Body of pancreas (tissue), 4 donors: ENCODE data around the gene POGK. TPM values are rescaled to one million over a fixed set of nuclear protein-coding genes. Genes with fewer than 3 reads are reported as not detected.
"Not testable (repeated sequence)": the region's sequence is repeated elsewhere in the genome, so short reads cannot be mapped to it uniquely, and the experiment has no call there.

Source experiments
- ATAC-seq: fragments of 150-250 bp; one replicate; pipeline ENCODE4 v1.9.1; 2016
- DNase-seq, 4 donors: peaks; one replicate each; pipeline ENCODE4 v3.0.0-alpha.2; 2019
- H3K27ac ChIP-seq, 4 donors: fragments of 200-600 bp; sonication (generic); 1 replicate in 3 of 4; 2 replicates in 1 of 4; pipeline versions ENCODE4 v1.5.1 to v1.6.1; 2016 to 2019; ENCODE audit warnings: mild to moderate bottlenecking in 1 of 4, mixed read lengths in 1 of 4, moderate library complexity in 1 of 4
- H3K27me3 ChIP-seq, 2 donors: fragments of 200-600 bp; sonication (generic); one replicate each; pipeline ENCODE4 v1.6.0; 2016; ENCODE audit warnings: mild to moderate bottlenecking in 1 of 2
- H3K36me3 ChIP-seq, 2 donors: fragments of 200-600 bp; sonication (generic); replicated peaks in 1 of 2; 2 replicates each; pipeline ENCODE4 v1.5.1; 2016; ENCODE audit warnings: low read depth in 2 of 2; ENCODE audit not compliant: insufficient read depth in 1 of 2
- H3K4me1 ChIP-seq: fragments of 200-600 bp; sonication (generic); one replicate; pipeline ENCODE4 v1.6.0; 2016
- H3K4me3 ChIP-seq, 2 donors: fragments of 200-600 bp; sonication (generic); 1 replicate in 1 of 2; 2 replicates in 1 of 2; pipeline ENCODE4 v1.5.1; 2016 to 2019
- H3K9me3 ChIP-seq, 3 donors: fragments of 200-600 bp; sonication (generic); 1 replicate in 2 of 3; 2 replicates in 1 of 3; pipeline ENCODE4 v1.5.1; 2016
- POLR2A ChIP-seq, 3 donors: fragments of 450-650 bp; IDR thresholded peaks; one replicate each; pipeline ENCODE4 v1.6.1; 2016; ENCODE audit warnings: antibody characterized with exemption in 3 of 3, mild to moderate bottlenecking in 2 of 3
- WGBS, 2 donors: methylation state at CpG; one replicate each; pipeline ENCODE4 v1.1.5; 2017; 5-methylcytosine and 5-hydroxymethylcytosine counted together
- intact Hi-C: fragments of 100-400 bp; cut with DNase I; formaldehyde crosslinking; loops from one replicate; pipeline ENCODE4 v1.15.1; 2023
- total RNA-seq, 2 donors: library from RNA; depleted of rRNA; stranded (reverse); fragments of >200 nt; gene quantifications; one replicate each; pipeline ENCODE4 v1.1.0, GENCODE V29; 2016
- TF ChIP-seq, protein P1 (sequence below), 7 experiments: fragments of 450-650 bp in 4 of 7; fragments of 200-600 bp in 3 of 7; sonication (generic) in 3 of 7; IDR thresholded peaks; one replicate each; pipeline ENCODE4 v1.5.1; 2016 to 2019; ENCODE audit warnings: antibody characterized with exemption in 7 of 7

Gene POGK
- total RNA-seq, 2 donors from 2014 or later, result 13.8 to 15.3 TPM

DNA sequence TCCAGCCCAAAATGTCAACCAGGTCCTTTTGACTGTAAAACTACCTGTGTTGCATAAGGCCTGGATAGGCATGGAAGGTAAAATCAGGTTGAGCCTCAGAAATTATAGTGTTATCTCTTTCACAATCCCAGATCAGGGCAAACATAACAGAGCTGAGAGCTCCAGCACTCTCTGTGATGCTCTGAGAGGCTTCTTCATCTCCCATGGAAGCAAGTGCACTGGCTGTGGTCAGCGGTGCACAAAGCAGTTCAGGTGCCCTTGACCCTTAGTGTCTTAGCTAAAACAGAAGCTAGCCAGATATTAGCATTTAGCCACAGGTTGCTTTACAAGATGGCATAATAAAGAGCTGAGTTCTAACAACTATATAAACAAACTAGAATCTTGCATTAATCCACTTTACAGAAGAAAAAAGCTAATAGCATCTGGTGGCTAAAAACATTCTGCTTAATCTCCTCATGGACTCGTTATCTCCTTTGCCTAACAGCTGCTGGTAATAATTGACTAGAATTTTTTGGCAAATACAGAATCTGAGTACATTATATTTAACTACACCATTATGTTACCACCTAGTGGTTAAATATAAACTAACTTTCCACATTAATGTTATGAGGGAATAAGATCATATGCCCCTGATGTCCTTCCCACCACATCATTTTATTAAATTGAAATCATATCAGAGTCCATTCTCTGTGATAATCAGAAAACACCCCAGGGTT lies 25.6 kb upstream of the POGK start:
- ATAC-seq (peak; percentile 82), DNase-seq (peak in 1 of 4 donors; percentile 12)
- Histone ChIP-seq H3K9me3 (no peaks in the 10 kb centered on the region), H3K27me3 (no peaks in the 10 kb centered on the region), H3K4me1 (peaks cover 21% of the 10 kb centered on the region), H3K36me3 (no peaks in the 10 kb centered on the region), H3K27ac (peak overlapping the region in 2 of 4 donors; percentile 27 to 31), H3K4me3 (no peak overlapping the region)
- intact Hi-C loops, result no loop called here
- TF ChIP-seq, protein P1, sequence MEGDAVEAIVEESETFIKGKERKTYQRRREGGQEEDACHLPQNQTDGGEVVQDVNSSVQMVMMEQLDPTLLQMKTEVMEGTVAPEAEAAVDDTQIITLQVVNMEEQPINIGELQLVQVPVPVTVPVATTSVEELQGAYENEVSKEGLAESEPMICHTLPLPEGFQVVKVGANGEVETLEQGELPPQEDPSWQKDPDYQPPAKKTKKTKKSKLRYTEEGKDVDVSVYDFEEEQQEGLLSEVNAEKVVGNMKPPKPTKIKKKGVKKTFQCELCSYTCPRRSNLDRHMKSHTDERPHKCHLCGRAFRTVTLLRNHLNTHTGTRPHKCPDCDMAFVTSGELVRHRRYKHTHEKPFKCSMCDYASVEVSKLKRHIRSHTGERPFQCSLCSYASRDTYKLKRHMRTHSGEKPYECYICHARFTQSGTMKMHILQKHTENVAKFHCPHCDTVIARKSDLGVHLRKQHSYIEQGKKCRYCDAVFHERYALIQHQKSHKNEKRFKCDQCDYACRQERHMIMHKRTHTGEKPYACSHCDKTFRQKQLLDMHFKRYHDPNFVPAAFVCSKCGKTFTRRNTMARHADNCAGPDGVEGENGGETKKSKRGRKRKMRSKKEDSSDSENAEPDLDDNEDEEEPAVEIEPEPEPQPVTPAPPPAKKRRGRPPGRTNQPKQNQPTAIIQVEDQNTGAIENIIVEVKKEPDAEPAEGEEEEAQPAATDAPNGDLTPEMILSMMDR (IDR thresholded peaks at IDR 0.05), result peak in 5 of 7 experiments; percentile 12 to 53 (median 37)
- no peak for TF ChIP-seq POLR2A (IDR thresholded peaks at IDR 0.05)
- 7 to 13% methylated on average over 2 of the region's 2 CpGs for WGBS, 2 donors

DNA sequence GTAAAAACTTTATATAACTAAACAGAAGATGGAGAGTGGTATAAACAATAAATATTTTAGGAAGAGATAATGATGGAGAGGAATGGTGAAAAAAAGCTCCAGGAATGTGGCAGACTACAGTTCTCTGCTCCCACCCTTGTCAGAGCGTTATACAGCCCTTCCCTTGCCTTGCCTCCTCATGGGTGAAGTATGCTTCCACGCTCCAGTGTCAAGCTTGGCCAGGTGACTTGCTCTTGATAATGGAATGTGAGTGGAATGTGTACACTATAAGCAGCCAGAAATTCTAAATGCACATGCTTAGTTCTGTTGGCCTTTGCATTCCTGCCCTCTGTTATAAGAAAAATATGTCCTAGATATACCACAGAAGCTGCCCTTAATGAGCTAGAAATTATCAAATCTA lies 24.7 kb upstream of the POGK start:
- Histone ChIP-seq H3K27me3 (no peaks in the 10 kb centered on the region), H3K27ac (peak overlapping the region in 2 of 4 donors; percentile 2 to 31), H3K4me3 (no peak overlapping the region), H3K36me3 (no peaks in the 10 kb centered on the region), H3K9me3 (no peaks in the 10 kb centered on the region), H3K4me1 (peaks cover 21% of the 10 kb centered on the region)
- ATAC-seq (peak; percentile 80), DNase-seq (peak in 3 of 4 donors; percentile 24 to 35 (median 25))
- WGBS, 2 donors, result 6 to 15% methylated on average over 2 of the region's 2 CpGs
- intact Hi-C loops, result no loop called here
- TF ChIP-seq, protein P1 (IDR thresholded peaks at IDR 0.05), result no peak
- TF ChIP-seq POLR2A (IDR thresholded peaks at IDR 0.05), result no peak

DNA sequence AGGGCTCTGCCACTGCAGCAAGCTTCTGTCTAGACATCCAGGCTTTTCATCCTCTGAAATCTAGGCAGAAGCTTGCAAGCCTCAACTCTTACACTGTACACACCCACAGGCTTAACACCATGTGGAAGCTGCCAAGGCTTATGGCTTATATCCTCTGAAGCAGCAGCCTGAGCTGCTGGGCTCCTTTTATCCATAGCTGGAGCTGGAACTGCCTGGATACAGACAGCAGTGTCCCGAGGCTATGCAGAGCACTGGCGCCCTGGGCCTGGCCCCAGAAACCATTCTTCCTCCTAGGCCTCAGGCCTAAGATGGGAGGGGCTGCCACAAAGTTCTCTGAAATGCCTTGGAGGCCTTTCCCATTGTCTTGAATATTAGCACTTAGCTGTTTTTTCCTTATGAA lies 19.3 kb upstream of the POGK start:
- 87 to 89% methylated on average over 2 of the region's 2 CpGs for WGBS, 2 donors
- H3K27me3 ChIP-seq, result no peaks in the 10 kb centered on the region
- no peak overlapping the region for H3K27ac ChIP-seq
- no peak for TF ChIP-seq POLR2A (IDR thresholded peaks at IDR 0.05)
- TF ChIP-seq, protein P1 (IDR thresholded peaks at IDR 0.05), result no peak
- no peak for ATAC-seq
- no peaks in the 10 kb centered on the region for H3K9me3 ChIP-seq
- H3K36me3 ChIP-seq, result no peaks in the 10 kb centered on the region
- peaks cover under 1% of the 10 kb centered on the region for H3K4me1 ChIP-seq
- no peak for DNase-seq
- H3K4me3 ChIP-seq, result no peak overlapping the region
- intact Hi-C loops, result no loop called here

DNA sequence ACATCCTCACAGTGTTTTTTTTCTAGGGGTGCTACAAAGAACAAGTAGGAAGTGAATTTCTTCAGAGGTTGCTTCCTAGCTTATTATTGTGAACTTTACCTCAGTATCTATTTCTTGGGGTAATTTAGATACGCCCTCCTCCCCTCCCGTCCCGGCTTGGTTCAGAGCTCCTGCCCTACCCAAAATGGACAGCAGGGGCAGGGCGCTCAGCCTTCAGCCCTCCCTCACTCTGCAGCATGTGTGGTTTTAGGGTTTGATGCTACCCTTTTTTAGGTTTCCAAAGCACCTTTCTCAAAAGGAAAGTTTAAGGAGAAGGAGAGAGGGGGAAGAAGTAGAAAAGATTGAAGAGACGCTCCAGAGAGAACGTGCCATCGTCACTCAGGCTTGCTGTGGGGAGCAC lies 16.9 kb upstream of the POGK start:
- ATAC-seq (no peak), DNase-seq (no peak)
- no peaks in the 10 kb centered on the region for H3K4me1 ChIP-seq
- H3K9me3 ChIP-seq, result no peaks in the 10 kb centered on the region
- no peaks in the 10 kb centered on the region for H3K36me3 ChIP-seq
- 68 to 69% methylated on average over 7 of the region's 7 CpGs for WGBS, 2 donors
- intact Hi-C loops, result no loop called here
- H3K27ac ChIP-seq, result no peak overlapping the region
- no peak overlapping the region for H3K4me3 ChIP-seq
- no peaks in the 10 kb centered on the region for H3K27me3 ChIP-seq
- TF ChIP-seq, protein P1 (IDR thresholded peaks at IDR 0.05), result no peak
- TF ChIP-seq POLR2A (IDR thresholded peaks at IDR 0.05), result no peak

DNA sequence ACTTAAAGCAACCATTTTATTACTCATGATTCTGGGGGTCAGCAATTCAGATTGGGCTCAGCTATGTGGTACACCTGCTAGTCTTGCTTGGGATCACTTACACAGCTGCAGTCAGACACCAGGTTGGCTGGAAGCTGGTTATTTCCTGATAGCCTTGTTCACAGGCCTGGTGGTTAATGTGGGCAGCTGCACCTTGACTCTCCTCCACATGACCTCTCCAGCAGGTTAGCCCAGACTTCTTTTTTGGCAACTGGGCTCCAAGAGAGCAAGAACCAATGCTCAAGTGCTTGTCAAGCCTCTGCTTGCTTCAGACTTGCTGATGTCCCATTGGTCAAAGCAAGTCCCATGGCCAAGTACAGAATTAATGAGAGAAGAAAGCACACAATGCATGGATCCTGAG lies 11.8 kb upstream of the POGK start:
- DNase-seq (no peak), ATAC-seq (no peak)
- intact Hi-C loops, result no loop called here
- Histone ChIP-seq H3K9me3 (no peaks in the 10 kb centered on the region), H3K4me1 (no peaks in the 10 kb centered on the region), H3K36me3 (no peaks in the 10 kb centered on the region), H3K27me3 (no peaks in the 10 kb centered on the region), H3K27ac (no peak overlapping the region), H3K4me3 (no peak overlapping the region)
- TF ChIP-seq, protein P1 (IDR thresholded peaks at IDR 0.05), result no peak
- TF ChIP-seq POLR2A (IDR thresholded peaks at IDR 0.05), result no peak

DNA sequence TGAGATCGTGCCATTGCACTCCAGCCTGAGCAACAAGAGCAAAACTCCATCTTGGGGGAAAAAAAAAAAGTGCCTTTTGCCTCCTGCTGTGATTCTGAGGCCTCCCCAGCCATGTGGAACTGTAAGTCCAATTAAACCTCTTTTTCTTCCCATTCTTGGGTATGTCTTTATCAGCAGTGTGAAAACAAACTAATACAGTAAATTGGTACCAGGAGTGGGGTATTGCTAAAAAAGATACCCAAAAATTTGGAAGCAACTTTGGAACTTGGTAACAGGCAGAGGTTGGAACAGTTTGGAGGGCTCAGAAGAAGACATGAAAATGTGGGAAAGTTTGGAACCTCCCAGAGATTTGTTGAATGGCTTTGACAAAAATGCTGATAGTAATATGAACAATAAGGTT lies 9.5 kb upstream of the POGK start:
- H3K27ac ChIP-seq, H3K4me1 ChIP-seq, H3K9me3 ChIP-seq, DNase-seq, H3K27me3 ChIP-seq, H3K4me3 ChIP-seq, H3K36me3 ChIP-seq, intact Hi-C loops, ATAC-seq: not testable (repeated sequence)
- WGBS, 2 donors, result 43 to 47% methylated on average over 1 of the region's 1 CpG
